GM18907 (cell line): Measurements from ENCODE around the gene GRK5.

Experiments
- ATAC-seq: cut with Tn5 transposase; IDR thresholded peaks from one replicate; pipeline ENCODE4 v1.9.1; 2021; ENCODE audit warnings: mild to moderate bottlenecking, moderate library complexity; ENCODE audit not compliant: unreplicated experiment

GRK5 gene

GRCh38 chr10:119373294-119374102 is 166.1 kb downstream of the GRK5 start:
- ATAC-seq, result no peak

GRCh38 chr10:119374236-119374635 is 166.9 kb downstream of the GRK5 start:
- ATAC-seq, result no peak

- no peak for ATAC-seq
Observed at GRCh38 chr10:119375574-119376272, 168.4 kb downstream of the GRK5 start.

GRCh38 chr10:119377451-119377957 is 170.1 kb downstream of the GRK5 start:
- no peak for ATAC-seq

- no peak for ATAC-seq
Observed at GRCh38 chr10:119377958-119378736, 170.8 kb downstream of the GRK5 start.

- ATAC-seq, result no peak
Observed at GRCh38 chr10:119378737-119379067, 171.3 kb downstream of the GRK5 start.

- no peak for ATAC-seq
Observed at GRCh38 chr10:119379466-119380071, 172.2 kb downstream of the GRK5 start.

GRCh38 chr10:119383174-119383856 is 175.9 kb downstream of the GRK5 start:
- ATAC-seq, result no peak

GRCh38 chr10:119384127-119384526 is 176.8 kb downstream of the GRK5 start:
- ATAC-seq, result no peak

GRCh38 chr10:119386666-119387065 is 179.3 kb downstream of the GRK5 start:
- no peak for ATAC-seq

GRCh38 chr10:119388849-119389345 is 181.5 kb downstream of the GRK5 start:
- no peak for ATAC-seq

- no peak for ATAC-seq
Observed at GRCh38 chr10:119391440-119392251, 184.3 kb downstream of the GRK5 start.

- no peak for ATAC-seq
Observed at GRCh38 chr10:119393019-119393418, 185.6 kb downstream of the GRK5 start.

- ATAC-seq, result no peak
Observed at GRCh38 chr10:119393421-119393820, 186.1 kb downstream of the GRK5 start.

GRCh38 chr10:119393845-119394244 is 186.5 kb downstream of the GRK5 start:
- ATAC-seq, result no peak

- ATAC-seq, result no peak
Observed at GRCh38 chr10:119394657-119395279, 187.4 kb downstream of the GRK5 start.

GRCh38 chr10:119395280-119396007 is 188.1 kb downstream of the GRK5 start:
- no peak for ATAC-seq

GRCh38 chr10:119396008-119396708 is 188.8 kb downstream of the GRK5 start:
- ATAC-seq, result no peak
